Measurements from ENCODE around the gene UPF2. TPM values are rescaled to one million over a fixed set of nuclear protein-coding genes. Genes with fewer than 3 reads are reported as not detected.

UPF2 gene
- total RNA-seq, 4 donors from 2014 or later, result 12.9 to 22.3 (median 17.8) TPM

DNA sequence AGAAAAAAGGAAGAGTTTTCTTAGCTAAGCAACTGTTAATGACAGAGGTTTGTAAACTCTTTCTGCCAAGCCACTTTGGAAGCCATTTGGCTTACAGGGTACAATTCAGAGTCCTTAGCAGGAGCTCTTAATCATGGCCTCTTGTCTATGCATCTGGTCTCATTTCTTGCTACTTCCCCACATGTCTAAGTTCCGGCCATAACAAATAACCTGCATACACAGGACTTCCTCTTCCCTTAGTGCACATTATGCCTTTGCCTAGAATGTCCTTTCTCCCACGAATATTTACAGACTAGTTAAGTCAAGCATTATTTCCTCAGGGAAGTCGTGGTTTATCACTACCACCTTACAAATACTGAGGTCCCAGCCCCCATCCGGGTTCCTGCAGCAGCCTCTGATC, 8.6 kb upstream of the UPF2 start:
- Histone ChIP-seq H3K27me3 (peaks cover 0 to 24% (median 0%) of the 10 kb centered on the region in 4 donors), H3K4me3 (no peak overlapping the region), H3K9me3 (no peaks in the 10 kb centered on the region), H3K27ac (no peak overlapping the region), H3K4me1 (peaks cover 6 to 14% (median 7%) of the 10 kb centered on the region in 3 donors), H3K36me3 (no peaks in the 10 kb centered on the region)
- intact Hi-C loops (cut with DNase I), result no loop called here
- no peak for DNase-seq
- 53 to 59% methylated on average over 4 of the region's 4 CpGs for WGBS, 2 donors
- TF ChIP-seq, protein P1, sequence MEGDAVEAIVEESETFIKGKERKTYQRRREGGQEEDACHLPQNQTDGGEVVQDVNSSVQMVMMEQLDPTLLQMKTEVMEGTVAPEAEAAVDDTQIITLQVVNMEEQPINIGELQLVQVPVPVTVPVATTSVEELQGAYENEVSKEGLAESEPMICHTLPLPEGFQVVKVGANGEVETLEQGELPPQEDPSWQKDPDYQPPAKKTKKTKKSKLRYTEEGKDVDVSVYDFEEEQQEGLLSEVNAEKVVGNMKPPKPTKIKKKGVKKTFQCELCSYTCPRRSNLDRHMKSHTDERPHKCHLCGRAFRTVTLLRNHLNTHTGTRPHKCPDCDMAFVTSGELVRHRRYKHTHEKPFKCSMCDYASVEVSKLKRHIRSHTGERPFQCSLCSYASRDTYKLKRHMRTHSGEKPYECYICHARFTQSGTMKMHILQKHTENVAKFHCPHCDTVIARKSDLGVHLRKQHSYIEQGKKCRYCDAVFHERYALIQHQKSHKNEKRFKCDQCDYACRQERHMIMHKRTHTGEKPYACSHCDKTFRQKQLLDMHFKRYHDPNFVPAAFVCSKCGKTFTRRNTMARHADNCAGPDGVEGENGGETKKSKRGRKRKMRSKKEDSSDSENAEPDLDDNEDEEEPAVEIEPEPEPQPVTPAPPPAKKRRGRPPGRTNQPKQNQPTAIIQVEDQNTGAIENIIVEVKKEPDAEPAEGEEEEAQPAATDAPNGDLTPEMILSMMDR (IDR thresholded peaks at IDR 0.05), result no peak
- no peak for TF ChIP-seq POLR2A (IDR thresholded peaks at IDR 0.05)

DNA sequence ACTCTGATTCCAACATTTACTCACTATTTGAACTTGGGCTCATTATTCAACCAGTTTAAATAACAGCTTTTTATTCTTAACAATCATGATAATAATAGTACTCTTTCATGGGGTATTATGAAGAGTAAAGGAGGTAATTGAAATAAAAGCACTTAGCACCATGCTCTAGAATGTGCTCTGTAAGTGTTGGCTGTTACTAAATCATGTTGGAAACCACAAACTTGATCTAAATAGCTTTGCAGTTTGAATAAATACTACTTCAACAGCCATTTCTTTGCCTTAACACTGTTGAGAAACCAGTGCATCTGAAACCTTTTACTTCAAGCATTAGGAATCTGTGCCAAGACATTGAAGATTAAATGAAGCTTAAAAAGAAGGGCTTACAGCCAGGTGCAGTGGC, 7.9 kb upstream of the UPF2 start:
- Histone ChIP-seq H3K4me3 (no peak overlapping the region), H3K27me3 (peaks cover 0 to 24% (median 0%) of the 10 kb centered on the region in 4 donors), H3K36me3 (no peaks in the 10 kb centered on the region), H3K4me1 (peaks cover 6 to 14% (median 7%) of the 10 kb centered on the region in 3 donors), H3K9me3 (no peaks in the 10 kb centered on the region), H3K27ac (no peak overlapping the region)
- TF ChIP-seq, protein P1 (IDR thresholded peaks at IDR 0.05), result no peak
- no peak for TF ChIP-seq POLR2A (IDR thresholded peaks at IDR 0.05)
- no peak for DNase-seq
- intact Hi-C loops (cut with DNase I), result no loop called here

DNA sequence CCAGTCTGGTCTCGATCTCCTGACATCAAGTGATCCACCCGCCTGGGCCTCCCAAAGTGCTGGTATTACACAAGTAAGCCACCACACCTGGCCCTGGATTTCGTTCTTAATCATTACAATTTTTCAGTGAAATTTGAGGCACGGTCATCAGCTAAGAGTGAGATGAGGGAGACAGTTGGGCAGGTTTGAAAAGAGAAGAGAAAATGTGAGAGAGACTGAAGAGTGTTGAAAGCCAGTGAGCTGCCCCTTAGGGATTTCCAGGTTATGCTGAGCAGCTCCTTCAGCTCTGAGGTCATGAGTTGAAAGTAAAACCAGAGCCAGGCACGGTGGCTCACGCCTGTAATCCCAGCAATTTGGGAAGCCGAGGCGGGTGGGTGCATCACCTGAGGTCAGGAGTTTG, 5.9 kb upstream of the UPF2 start:
- H3K4me3 ChIP-seq, result no peak overlapping the region
- DNase-seq, result no peak
- H3K27me3 ChIP-seq, result peaks cover 0 to 24% (median 0%) of the 10 kb centered on the region in 4 donors
- peaks cover 0 to 10% (median under 1%) of the 10 kb centered on the region in 3 donors for H3K4me1 ChIP-seq
- no peaks in the 10 kb centered on the region for H3K9me3 ChIP-seq
- H3K36me3 ChIP-seq, result no peaks in the 10 kb centered on the region
- no peak overlapping the region for H3K27ac ChIP-seq
- intact Hi-C loops (cut with DNase I), result no loop called here
- whole genome bisulfite sequencing, 2 donors, result 77% methylated on average over 8 of the region's 8 CpGs
- TF ChIP-seq POLR2A (IDR thresholded peaks at IDR 0.05), result no peak
- TF ChIP-seq, protein P1 (IDR thresholded peaks at IDR 0.05), result no peak

DNA sequence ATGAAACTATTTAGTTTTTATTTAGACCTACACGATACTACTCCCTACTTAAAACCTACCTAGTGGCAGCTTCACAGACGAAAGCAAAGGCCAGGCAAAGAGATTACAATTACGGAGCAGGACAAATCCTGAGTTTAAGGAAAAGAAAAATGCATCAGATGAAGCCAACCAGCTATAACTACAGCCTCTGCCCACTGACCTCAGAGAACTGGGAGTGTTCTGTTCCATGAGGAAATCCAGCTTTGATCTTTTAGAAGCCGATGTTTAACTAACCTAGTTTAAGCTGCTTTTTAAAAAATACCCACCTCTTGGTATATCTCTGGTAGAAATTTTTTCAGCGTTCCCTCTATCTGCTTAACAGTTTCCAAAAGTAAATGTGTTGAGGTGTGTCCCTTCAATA, 3.0 kb upstream of the UPF2 start:
- Histone ChIP-seq H3K4me3 (no peak overlapping the region), H3K36me3 (no peaks in the 10 kb centered on the region), H3K27ac (no peak overlapping the region), H3K9me3 (no peaks in the 10 kb centered on the region), H3K27me3 (peaks cover 0 to 24% (median 0%) of the 10 kb centered on the region in 4 donors), H3K4me1 (peaks cover 3 to 20% (median 7%) of the 10 kb centered on the region in 3 donors)
- intact Hi-C loops (cut with DNase I), result no loop called here
- DNase-seq, result no peak
- WGBS, 2 donors, result 80 to 81% methylated on average over 5 of the region's 5 CpGs
- TF ChIP-seq POLR2A (IDR thresholded peaks at IDR 0.05), result no peak
- TF ChIP-seq, protein P1 (IDR thresholded peaks at IDR 0.05), result no peak

DNA sequence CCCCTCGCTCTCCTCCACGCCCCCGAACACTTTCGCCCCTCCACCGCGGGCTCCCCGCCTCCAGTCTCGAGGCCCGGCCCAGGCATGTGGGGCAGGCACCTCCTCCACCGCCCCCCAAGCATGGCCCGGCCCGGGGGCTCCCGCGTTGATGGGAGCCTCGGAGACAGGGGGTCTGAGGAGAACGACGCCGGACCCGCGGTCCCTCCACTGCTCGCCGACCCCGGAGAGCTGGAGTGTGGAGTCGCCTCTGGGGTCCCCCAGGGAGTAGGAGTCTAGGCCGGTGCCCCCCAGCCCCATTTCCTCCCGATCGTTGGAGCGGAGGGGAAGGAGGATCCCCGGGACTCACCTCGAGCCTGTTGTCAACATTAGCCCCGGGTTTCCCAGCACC, 206 bp downstream of the UPF2 start:
- H3K27me3 ChIP-seq, result peaks cover 0 to 7% (median 0%) of the 10 kb centered on the region in 4 donors
- no peaks in the 10 kb centered on the region for H3K9me3 ChIP-seq
- intact Hi-C loops (cut with DNase I), result no loop called here
- DNase-seq, result no peak
- H3K27ac ChIP-seq, result peak overlapping the region; percentile 89 to 98 (median 96)
- peak in 1 of 4 donors; percentile 68 for TF ChIP-seq POLR2A (IDR thresholded peaks at IDR 0.05)
- TF ChIP-seq, protein P1 (IDR thresholded peaks at IDR 0.05), result no peak
- WGBS, 2 donors, result 0% methylated on average over 2 of the region's 31 CpGs; no CpG with 5 or more reads in 1 of the 2 donors
- peak overlapping the region; percentile 77 to 100 (median 100) for H3K4me3 ChIP-seq
- no peaks in the 10 kb centered on the region for H3K36me3 ChIP-seq
- H3K4me1 ChIP-seq, result peaks cover 3 to 51% (median 7%) of the 10 kb centered on the region in 3 donors
